ENCODE results near the gene DLK1.

Gene DLK1

GRCh38 chr14:100721568-100721967 lies 5.1 kb upstream of the DLK1 start:
- no peak overlapping the region for H3K4me3 ChIP-seq (replicated peaks in 1 of 2; ENCODE audit: low read depth in 2 of 2, low read length in 2 of 2)
- no peak for TF ChIP-seq CTCF (IDR thresholded peaks at IDR 0.05; ENCODE audit: low read depth, low read length)
- DNase-seq (ENCODE audit: low read depth in 2 of 2): peak in 1 of 2 donors; percentile 26

- no peak for DNase-seq (ENCODE audit: low read depth in 2 of 2)
- no peak for TF ChIP-seq CTCF (IDR thresholded peaks at IDR 0.05; ENCODE audit: low read depth, low read length)
- no peak overlapping the region for H3K4me3 ChIP-seq (replicated peaks in 1 of 2; ENCODE audit: low read depth in 2 of 2, low read length in 2 of 2)
Measured at GRCh38 chr14:100722367-100722766, 4.3 kb upstream of the DLK1 start.

- TF ChIP-seq CTCF (IDR thresholded peaks at IDR 0.05; ENCODE audit: low read depth, low read length): no peak
- DNase-seq (ENCODE audit: low read depth in 2 of 2): no peak
- no peak overlapping the region for H3K4me3 ChIP-seq (replicated peaks in 1 of 2; ENCODE audit: low read depth in 2 of 2, low read length in 2 of 2)
Measured at GRCh38 chr14:100723135-100723829, 3.4 kb upstream of the DLK1 start.

GRCh38 chr14:100723830-100724437 lies 2.8 kb upstream of the DLK1 start:
- no peak for TF ChIP-seq CTCF (IDR thresholded peaks at IDR 0.05; ENCODE audit: low read depth, low read length)
- DNase-seq (ENCODE audit: low read depth in 2 of 2): no peak
- H3K4me3 ChIP-seq (replicated peaks in 1 of 2; ENCODE audit: low read depth in 2 of 2, low read length in 2 of 2): no peak overlapping the region

GRCh38 chr14:100724536-100724935 lies 2.2 kb upstream of the DLK1 start:
- no peak overlapping the region for H3K4me3 ChIP-seq (replicated peaks in 1 of 2; ENCODE audit: low read depth in 2 of 2, low read length in 2 of 2)
- TF ChIP-seq CTCF (IDR thresholded peaks at IDR 0.05; ENCODE audit: low read depth, low read length): no peak
- DNase-seq (ENCODE audit: low read depth in 2 of 2): no peak

GRCh38 chr14:100725587-100726387 lies 905 bp upstream of the DLK1 start:
- no peak for TF ChIP-seq CTCF (IDR thresholded peaks at IDR 0.05; ENCODE audit: low read depth, low read length)
- no peak for DNase-seq (ENCODE audit: low read depth in 2 of 2)
- no peak overlapping the region for H3K4me3 ChIP-seq (replicated peaks in 1 of 2; ENCODE audit: low read depth in 2 of 2, low read length in 2 of 2)

All from cardiac fibroblast (primary cell).